Suprapubic skin (tissue), 3 donors: Measurements from ENCODE around the gene NCSTN.
"Not testable (repeated sequence)": the region's sequence is repeated elsewhere in the genome, so short reads cannot be mapped to it uniquely, and the experiment has no call there.

ENCODE experiments used
- CTCF ChIP-seq, 2 donors: fragments of 200-600 bp in 1 of 2; fragments of 450-650 bp in 1 of 2; sonication (generic) in 1 of 2; IDR thresholded peaks; one replicate each; pipeline ENCODE4 v1.5.1; 2016 to 2019; ENCODE audit warnings: antibody characterized with exemption in 2 of 2, mild to moderate bottlenecking in 1 of 2, moderate library complexity in 1 of 2
- POLR2A ChIP-seq, 2 donors: fragments of 450-650 bp; IDR thresholded peaks; one replicate each; pipeline ENCODE4 v1.6.1; 2017; ENCODE audit warnings: antibody characterized with exemption in 2 of 2, mild to moderate bottlenecking in 2 of 2, moderate library complexity in 2 of 2

GRCh38 chr1:160384812-160385211, 41.6 kb downstream of the NCSTN start:
- not testable (repeated sequence) for TF ChIP-seq POLR2A, CTCF (IDR thresholded peaks at IDR 0.05)
